GM23248 (cell line): Measurements from ENCODE around the gene OR2A2.

Experiments used
- EZH2 ChIP-seq: fragments of 200-600 bp; sonication (generic); IDR thresholded peaks from 2 replicates; pipeline ENCODE4 v1.6.1; 2018; ENCODE audit warnings: antibody characterized with exemption, mild to moderate bottlenecking; ENCODE audit not compliant: insufficient read depth, poor library complexity, severe bottlenecking
- EZH2phosphoT487 ChIP-seq: fragments of 200-600 bp; sonication (generic); IDR thresholded peaks from 2 replicates; pipeline ENCODE4 v1.6.1; 2018; ENCODE audit warnings: antibody characterized with exemption, moderate library complexity, mild to moderate bottlenecking, low read depth; ENCODE audit not compliant: insufficient read depth

DNA sequence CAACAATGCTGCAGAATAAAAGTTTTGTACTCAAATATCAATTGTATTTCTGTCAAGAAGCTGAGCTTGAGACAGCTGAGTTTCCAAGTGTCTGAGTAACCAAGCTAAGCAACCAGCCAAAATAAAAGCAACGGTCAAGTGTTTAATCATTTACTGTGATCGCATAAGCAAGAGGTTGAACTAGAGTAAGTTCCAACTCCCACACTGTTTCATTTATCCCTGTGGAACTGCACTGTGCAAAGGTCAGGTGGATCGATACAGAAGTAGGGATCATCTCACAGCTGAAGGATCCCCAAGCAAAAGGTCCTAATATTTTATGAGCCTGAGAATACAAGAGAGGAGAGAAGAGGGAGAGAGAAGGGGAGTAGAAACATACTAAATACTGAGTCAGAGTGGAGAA lies 35.0 kb downstream of the OR2A2 start:
- TF ChIP-seq EZH2, result no peak
- TF ChIP-seq EZH2phosphoT487, result no peak
